Right forelimb (tissue), 1 donor: Measurements from ENCODE around the gene AKR1B15.
"Not testable (repeated sequence)": the region's sequence is repeated elsewhere in the genome, so short reads cannot be mapped to it uniquely, and the experiment has no call there.

ENCODE experiments used
- DNase-seq: peaks from one replicate; pipeline ENCODE4 v3.0.0-alpha.2; 2018

AKR1B15 gene

DNA sequence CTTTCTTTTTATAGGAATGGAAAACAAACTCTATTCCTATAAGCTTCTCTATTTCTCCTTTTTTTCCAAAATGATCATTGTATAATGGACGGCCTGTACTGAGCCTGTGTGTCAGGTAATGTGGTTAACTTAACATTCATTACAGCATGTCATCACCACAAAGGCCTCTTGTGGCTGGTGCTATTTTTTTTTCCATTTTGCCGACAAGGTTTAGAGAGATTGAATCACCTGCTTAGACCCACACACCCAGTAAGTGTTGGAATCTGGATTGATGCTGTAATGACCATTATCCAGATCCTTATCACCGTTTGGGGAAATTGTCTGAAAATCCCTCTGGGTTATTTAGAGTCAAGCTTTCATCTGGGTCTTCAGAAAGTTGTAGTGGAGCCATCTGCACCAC lies 18.5 kb downstream of the AKR1B15 start:
- no peak for DNase-seq

DNA sequence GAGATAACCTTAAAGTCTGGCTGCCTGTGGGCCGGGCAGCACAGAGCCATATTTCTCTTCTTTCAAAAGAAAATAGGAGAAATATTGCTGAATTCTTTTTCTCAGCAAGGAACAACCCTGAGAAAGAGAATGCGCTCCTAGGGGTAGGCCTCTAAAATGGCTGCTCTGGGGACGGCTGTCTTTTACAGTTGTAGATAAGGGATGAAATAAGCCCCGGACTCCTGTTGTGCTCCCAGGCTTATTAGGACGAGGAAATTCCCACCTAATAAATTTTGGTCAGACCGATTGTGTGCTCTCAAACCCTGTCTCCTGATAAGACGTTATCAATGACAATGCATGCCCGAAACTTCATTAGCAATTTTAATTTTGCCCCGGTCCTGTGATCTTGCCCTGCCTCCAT lies 21.1 kb downstream of the AKR1B15 start:
- not testable (repeated sequence) for DNase-seq

DNA sequence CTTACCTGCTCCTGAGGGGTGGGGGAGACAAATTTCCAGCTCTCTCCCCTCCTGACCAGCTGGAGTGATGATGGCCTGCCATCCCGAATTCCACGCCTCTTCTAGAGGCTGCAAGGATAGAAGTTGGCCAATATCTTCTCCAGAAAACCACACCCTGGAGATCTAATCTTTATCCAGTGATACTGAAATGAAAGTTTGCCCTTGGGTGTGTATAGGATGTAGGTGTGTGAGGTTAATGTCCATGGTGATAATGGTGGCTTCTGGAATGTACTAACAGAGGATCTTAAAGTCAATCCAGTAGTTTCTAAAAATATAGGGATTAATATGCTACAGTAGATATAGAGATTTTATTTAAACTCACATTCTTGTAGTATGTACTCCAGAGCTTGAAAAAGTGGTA lies 22.2 kb downstream of the AKR1B15 start:
- DNase-seq: no peak

DNA sequence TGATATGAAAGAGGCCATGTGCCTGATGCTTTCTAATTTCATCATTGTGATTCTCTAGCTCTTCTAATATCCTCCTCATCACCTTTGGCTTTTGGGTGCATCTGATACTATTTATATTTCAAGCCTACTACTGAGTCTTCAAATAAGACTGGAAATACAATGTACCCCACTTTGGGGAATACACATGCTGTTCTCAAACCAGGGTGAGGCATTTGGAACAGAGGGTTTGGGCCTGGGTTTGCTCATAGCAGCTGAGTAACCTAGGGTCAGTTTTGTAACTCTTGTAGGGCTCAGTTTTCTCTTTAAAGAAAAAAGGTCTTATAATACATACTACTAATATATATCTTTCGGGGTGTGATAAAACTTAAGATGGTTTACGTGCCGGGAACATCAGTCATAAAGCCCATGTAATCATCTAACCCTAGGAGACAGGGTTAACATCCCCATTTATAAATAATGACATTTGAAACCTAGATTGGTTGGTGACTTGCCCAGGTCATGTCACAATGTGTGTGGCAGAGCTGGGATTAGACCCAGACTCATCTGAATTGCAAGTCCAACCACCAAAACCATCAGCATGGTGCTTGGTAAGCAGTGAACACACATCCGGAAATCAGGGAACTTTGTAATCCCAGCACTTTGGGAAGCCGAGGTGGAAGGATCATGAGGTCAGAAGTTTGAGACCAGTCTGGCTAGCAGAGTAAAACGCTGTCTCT lies 23.0 kb downstream of the AKR1B15 start:
- DNase-seq: no peak

DNA sequence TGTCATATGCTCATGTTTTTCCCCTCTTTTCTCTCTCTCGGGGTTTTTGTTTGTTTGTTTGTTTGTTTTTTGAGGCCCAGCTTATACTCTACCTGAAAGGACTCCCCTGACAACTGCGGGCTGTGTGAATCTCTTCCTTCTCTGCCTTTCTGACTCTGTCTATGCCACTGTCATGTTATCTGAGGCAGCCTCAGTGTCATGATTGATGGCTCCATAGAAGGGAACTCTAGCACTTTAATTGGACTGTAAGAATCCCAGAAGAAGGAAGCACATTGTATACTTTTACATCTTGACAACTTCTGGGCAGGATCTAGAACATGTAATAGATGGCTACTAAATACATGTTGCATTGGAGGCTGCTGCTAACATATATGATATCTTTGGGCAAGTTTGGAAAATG lies 25.4 kb downstream of the AKR1B15 start:
- no peak for DNase-seq

DNA sequence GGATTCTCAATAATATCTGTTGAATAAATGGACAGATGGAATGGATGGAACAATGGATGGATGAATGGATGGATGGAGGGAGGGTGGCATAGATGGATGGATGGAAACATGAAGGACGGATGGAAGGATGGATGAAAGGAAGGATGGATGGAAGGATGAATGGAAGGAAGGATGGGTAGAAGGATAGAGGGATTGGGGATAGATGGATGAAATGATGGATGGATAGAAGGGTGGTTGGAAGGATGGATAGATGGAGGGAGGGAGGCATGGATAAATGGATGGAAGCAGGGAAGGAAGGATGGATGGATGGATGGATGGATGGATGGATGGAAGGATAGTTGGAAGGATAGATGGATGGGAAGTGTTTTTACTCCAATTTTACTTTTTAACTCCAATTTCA lies 35.4 kb downstream of the AKR1B15 start:
- DNase-seq: no peak

DNA sequence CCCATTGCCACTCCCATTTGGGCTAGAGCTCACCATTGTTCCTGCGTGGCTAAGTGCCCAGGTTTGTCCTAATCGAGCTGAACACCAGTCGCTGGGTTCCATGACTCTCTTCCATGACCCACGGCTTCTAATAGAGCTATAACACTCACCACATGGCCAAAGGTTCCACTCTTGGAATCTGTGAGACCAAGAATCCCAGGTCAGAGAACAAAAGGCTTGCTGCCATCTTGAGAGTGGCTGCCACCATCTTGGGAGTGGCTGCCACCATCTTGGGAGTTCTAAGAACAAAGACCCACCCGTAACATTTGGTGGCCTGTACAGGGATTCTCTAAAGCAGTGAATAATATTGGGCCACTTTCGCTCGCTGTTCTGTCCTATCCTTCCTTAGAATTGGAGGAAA lies 37.0 kb downstream of the AKR1B15 start:
- DNase-seq: no peak

DNA sequence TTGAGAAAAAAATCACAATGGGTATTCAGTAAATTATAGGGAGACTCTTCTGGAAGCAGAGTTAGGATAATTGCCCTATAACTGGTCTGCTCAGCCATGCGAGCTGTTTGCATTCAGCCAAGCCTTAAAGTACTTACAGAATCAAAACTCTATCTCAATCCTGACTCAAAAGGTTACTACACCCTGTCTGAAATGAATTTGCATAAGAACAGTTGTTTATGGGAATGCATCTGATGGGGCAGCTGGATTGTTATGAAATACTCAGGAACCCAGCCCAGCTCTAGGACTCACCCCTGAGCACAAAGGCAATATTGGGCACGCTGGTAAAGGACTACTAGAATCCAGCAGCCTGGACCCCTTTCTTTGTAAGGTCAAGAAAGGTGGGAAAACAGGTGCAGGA lies 38.8 kb downstream of the AKR1B15 start:
- no peak for DNase-seq

DNA sequence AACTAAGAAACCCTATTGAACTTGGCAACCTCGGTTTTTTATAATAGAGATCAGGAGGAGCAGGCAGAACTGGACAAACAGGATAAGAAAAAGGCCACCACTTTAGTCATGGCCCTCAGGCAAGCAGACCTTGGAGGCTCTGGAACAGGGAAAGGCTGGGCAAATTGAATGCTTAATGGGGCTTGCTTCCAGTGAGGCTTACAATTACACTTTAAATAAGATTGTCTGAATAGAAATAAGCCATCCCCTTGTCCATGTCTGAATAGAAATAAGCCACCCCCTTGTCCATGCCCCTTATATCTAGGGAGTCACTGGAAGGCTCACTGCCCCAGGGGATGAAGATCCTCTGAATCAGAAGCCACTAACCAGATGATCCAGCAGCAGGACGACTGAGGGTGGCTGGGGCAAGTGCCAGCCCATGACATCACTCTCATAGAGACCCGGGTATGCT lies 40.6 kb downstream of the AKR1B15 start:
- no peak for DNase-seq

DNA sequence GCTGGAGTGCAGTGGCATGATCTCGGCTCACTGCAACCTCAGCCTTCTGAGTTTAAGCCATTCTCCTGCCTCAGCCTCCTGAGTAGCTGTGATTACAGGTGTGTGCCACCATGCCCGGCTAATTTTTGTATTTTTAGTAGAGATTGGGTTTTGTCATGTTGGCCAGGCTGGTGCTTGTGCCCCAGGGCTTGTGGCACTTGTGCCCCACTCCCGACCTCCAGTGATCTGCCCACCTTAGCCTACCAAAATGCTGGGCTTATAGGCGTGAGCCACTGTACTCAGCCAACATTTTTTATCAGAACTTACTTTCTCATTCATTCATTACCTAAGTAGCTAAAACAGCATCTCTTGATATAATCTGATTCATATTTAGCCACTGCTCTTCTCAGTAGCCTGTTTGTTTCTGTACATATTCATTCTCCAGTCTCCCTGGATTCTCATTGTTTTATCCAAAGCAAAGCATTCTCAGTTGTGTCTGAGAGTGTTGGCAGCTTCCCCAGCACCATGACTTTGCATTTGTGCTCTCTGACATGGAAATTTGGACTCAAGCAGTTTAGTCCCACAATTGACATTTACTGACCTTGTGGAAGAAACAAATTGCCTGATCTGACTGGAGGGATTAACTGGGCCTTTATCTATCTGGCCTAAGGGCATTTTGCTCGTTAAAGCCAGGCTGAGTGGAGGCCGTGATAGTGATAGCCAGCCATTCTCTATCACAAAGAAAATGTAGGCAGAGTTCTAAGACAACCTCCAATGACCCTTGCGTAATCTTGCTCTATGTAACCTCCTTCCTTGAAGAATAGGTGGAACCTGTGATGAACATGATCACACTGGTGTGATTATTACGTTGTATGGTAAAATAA lies 44.9 kb downstream of the AKR1B15 start:
- DNase-seq: no peak

DNA sequence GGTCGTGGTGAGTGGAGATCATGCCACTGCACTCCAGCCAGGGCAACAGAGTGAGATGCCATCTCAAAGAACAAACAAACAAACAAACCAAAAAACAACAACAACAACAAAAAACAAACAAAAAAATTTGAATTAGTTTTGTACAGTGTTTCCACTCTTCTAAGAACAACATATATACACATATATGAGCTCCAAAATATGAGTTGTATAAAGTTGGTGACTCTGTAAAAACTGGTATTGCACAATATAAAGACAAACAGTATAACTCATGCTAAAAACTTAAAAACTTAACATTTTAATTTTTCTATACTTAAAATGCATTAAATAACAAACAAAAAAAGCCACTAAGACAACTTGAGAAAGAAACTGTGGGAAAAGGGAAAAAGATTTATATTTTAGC lies 46.0 kb downstream of the AKR1B15 start:
- DNase-seq: no peak

DNA sequence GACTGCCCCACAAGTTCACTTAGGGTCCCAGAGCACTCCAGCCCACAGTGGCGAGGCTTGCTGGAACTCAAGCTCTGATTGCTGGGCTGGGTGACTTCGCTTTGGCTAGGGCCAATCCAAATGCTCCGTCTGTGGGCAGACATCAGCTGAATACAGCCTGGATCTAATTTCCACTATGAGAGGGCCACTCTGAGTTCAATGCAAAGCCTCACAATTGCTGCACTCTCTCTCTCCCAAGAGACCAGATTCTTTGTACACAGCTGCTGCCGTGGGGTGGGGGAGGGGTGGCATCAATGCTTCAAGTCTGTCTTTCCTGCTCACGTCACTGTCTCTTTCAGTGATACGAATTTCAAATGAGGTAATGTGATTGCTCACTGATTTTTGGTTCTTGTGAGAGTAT lies 50.5 kb downstream of the AKR1B15 start:
- no peak for DNase-seq

DNA sequence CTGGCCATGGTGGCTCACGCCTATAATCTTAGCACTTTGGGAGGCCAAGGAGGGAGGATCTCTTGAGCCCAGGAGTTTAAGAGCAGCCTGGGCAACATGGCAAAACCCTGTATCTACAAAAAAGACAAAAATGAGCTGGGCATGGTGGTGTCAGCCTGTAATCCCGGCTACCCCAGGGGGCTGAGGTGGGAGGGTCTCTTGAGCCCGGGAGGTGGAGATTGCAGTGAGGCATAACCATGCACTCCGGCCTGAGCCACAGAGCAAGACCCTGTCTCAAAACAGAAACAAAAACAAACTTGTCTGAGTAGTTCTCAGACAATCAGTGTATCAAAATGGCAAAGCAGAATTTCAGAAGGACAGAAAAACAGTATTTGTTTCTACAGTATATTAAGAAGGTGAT lies 52.5 kb downstream of the AKR1B15 start:
- no peak for DNase-seq

DNA sequence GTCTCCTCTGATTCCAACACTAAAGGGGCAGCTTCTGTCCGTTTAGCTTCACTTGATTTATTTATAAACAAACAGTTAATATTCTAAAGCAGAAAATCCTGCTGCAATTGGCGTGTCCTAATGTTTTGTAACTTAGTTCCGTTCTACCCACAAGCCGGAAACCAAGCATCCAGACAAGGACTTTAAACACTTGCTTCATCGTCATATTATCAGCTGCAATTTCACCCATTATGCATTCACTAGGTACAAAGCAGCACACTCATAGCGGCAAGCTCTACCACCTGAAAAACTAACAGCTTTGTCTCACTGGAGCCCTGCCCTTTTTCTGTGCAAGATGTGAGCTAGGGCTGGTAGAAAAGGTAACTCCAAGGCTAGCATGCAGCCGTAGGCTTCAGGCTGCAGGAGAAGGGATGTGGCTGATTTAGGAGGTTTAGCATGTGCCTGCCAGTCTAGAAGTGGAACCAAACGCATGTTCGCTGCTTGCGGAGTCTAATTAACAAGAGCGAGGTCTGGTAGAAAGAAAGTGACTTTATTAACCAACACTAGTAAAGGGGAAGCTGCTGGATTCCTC lies 54.1 kb downstream of the AKR1B15 start:
- DNase-seq: no peak

DNA sequence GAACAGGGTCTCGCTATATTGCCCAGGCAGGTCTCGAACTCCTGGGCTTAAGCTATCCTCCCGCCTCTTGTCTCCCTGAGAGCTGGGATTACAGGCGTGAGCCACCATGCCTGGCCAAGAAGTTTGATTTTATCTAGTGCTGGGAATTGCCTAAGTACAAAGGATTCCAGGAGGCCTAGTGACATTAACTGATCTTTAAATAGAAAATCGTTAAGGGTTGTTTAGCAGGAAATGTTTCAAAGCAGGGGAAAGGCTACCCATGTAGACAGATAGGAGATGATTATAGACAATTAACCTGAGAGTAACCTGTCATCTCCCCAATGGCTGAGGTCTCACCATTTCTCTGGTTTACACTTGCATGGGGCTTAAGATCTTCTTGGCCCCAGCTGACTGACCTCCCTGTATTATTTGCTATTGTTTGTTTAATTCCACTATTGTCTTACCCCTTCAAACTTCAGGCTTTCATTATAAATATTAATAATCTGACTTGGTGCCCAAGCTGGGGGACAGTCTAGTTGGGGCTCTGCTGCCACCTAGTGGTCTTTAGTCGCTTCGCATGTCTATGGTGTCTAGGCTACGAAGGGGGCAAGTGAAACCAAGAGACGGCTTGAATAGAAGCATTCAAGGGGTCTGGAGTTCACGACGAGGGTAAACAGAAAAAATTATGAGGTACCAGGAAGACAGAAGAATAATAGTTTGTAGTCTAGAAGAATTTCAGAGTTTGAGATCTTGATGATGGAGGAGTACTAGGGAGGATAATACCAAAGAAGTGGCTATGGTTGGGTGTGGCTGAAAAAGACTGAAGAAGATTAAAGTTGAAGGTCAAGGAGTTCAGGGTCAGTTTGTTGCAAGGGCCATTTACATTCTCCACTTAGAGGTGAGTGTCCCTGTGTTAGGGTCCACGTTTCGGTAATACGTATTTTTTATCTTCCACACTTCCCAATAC lies 57.3 kb downstream of the AKR1B15 start:
- peak; percentile 72 for DNase-seq

DNA sequence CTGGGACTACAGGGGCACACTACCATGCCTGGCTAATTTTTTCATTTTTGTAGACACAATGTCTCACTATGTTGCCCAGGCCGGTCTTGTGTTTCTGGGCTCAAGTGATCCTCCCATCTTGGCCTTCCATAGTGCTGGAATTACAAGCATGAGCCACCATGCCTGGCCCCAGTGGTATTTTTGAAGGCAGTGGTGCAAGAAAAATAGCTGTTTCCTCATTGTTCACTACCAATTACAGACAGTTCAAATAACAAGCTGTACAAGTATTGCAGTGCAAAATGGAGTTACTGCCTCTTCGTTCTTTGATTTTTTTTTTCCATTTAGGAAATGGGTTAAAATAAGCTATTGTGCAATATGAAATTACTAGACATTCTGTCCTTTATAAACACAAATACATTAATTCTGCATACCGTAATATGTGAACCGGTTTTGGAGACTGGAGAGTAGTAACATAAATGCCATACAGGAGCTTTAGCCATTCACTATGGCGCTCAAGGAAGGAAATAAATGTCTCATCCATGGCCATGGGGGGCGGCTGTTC lies 62.8 kb downstream of the AKR1B15 start:
- no peak for DNase-seq

DNA sequence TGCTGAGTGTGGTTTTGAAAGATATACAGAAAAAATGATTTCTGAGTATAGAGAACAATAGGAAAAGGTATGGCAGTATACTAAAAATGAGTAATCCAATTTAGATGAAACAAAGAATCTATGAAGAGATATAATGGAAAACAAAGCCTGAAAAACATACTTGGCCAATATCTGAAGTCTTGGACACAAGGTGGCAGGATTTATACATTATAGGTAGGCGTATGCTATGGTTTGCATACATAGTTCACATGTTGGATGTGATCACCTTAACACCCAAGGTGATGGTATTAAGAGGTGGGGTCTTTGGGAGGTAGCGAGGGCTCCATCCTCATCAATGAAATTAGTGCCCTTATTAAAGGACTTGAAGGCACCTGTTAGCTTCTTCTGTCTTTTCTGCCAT lies 63.3 kb downstream of the AKR1B15 start:
- no peak for DNase-seq

DNA sequence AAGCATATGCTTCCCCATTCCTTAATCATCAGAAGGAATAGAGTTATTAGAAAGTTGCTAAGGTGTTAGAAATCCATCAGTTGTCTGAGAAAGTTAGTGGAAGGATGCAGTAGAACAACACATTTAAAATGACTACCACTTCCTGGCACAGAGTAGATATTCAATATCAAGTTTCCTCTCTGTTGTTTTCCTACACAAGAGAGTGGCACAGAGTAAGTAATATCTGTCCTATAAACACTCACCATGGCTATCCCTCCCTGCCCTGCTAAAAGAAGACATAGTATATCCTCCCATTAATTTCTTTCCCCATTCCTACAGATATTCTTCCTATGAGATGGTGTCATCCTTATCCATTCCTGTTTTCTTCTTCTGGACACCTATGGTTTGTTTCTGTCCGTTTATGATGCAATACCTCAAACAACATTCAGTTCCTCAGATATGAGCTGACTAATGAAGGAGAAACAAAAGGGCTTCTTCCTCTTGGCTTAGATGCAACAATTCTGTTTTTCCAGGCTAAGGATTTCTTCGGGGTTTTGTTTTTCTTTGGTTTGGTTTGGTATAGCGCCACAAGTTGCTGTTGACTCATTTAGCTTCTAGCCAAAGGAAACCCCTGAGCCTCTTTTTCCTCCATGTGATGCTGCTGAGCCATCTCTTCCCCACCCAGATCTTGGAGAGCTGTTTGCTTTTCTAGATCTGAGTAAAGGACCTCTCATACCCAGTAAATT lies 64.9 kb downstream of the AKR1B15 start:
- DNase-seq: no peak

DNA sequence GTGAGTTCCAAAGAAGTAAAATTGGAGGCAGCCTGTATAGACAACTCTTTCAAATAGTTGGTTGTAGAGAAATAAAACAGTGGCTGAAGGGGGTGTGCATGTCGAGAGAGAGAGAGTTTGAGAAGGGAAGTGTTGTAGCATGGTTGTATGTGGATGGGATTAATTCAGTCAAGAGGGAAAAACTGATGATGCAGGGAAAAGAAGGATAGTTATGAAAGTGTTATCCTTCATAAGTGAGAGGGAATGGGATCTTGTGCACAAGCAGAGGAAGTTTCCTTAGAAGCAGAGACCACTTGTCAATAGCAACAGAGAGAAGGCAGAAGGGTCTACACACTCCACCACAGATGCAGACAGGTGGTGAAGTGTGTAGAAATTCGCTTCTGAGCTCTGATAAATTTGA lies 67.7 kb downstream of the AKR1B15 start:
- no peak for DNase-seq

DNA sequence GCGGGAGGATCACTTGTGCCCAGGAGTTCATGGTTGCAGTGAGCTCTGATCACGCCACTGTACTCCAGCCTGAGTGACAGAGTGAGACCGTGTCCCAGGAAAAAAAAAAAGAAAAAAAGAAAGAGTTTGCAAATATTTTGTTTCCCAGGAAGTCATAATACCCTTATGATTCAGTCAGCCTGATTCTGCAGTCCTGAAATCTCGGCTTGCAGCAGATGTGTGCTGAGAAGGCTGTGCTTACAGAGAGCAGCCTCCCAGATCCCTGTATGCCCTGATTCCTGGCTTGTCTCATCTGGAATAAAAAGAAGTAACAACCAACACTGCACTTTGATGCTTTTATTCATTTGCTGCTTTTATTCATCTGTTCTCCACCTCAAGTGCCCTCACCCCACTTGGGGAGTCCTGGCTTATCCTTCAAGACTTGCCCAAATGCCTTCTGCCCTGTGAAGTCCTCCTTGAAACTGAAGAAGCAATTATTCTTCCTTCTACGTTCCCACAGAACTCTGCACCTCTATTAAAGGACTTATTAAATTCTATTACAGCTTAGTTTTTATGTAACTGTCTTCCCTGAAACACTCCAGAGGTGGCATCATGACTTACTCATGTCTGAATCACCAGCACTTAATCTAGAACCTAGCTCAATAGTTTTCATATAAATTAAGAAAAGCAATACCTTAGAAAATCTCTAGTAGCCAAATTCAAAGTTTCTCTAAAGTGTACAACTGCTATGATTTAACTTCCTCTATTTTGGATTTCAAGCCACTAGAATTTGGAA lies 70.0 kb downstream of the AKR1B15 start:
- DNase-seq: no peak
